Stomach (tissue), 9 donors: Measurements from ENCODE around the gene SLC18A2. TPM values are rescaled to one million over a fixed set of nuclear protein-coding genes. Genes with fewer than 3 reads are reported as not detected.
"Not testable (repeated sequence)": the region's sequence is repeated elsewhere in the genome, so short reads cannot be mapped to it uniquely, and the experiment has no call there.

Experiments used
- DNase-seq, 2 donors: peaks; one replicate each; pipeline versions ENCODE4 v3.0.0 to v3.0.0-alpha.2; 2013 to 2019
- H3K27ac ChIP-seq, 5 donors: fragments of 200-600 bp in 4 of 5; sonication (generic) in 4 of 5; one replicate each; pipeline ENCODE4 v1.5.1; 2013 to 2019; ENCODE audit warnings: mild to moderate bottlenecking in 1 of 5, moderate library complexity in 1 of 5
- H3K27me3 ChIP-seq, 3 donors: fragments of 200-600 bp; sonication (generic); one replicate each; pipeline ENCODE4 v1.5.1; 2017 to 2019; ENCODE audit warnings: mixed run types in 1 of 3
- H3K36me3 ChIP-seq, 4 donors: fragments of 200-600 bp; sonication (generic); 1 replicate in 3 of 4; 2 replicates in 1 of 4; pipeline ENCODE4 v1.5.1; 2016 to 2019
- H3K4me1 ChIP-seq, 4 donors: fragments of 200-600 bp; sonication (generic); one replicate each; pipeline ENCODE4 v1.5.1; 2016 to 2019
- H3K4me3 ChIP-seq, 4 donors: fragments of 200-600 bp; sonication (generic) in 3 of 4; one replicate each; pipeline ENCODE4 v1.5.1; 2016 to 2019; ENCODE audit warnings: mild to moderate bottlenecking in 1 of 4
- H3K9me3 ChIP-seq, 4 donors: fragments of 200-600 bp; sonication (generic); one replicate each; pipeline ENCODE4 v1.5.1; 2016 to 2019
- EP300 ChIP-seq: sonication (generic); formaldehyde crosslinking; IDR thresholded peaks from one replicate; pipeline ENCODE4 v1.6.1; 2017; ENCODE audit warnings: antibody characterized with exemption
- POLR2A ChIP-seq, 4 donors: fragments of 450-650 bp; IDR thresholded peaks; one replicate each; pipeline ENCODE4 v1.6.1; 2016; ENCODE audit warnings: antibody characterized with exemption in 4 of 4, control low read depth in 2 of 4, mild to moderate bottlenecking in 1 of 4, moderate library complexity in 1 of 4
- POLR2AphosphoS5 ChIP-seq, 3 donors: sonication (generic); formaldehyde crosslinking; IDR thresholded peaks; one replicate each; pipeline ENCODE4 v1.6.1; 2016; ENCODE audit warnings: antibody characterized with exemption in 3 of 3
- WGBS, 5 donors: extraction: QIAGEN DNeasy Blood & Tissue Kit in 3 of 5; methylation state at CpG; one replicate each; pipeline versions ENCODE4 v1.1.5 to v1.1.7; 2013 to 2018; 5-methylcytosine and 5-hydroxymethylcytosine counted together
- intact Hi-C: fragments of 100-400 bp; cut with DNase I; formaldehyde crosslinking; loops from one replicate; pipeline ENCODE4 v1.15.1; 2023; ENCODE audit warnings: low total_unique reads
- polyA plus RNA-seq, 3 donors: library from polyadenylated mRNA; stranded (reverse); fragments of 200-250 nt; gene quantifications; one replicate each; pipeline ENCODE4 v1.2.3, GENCODE V29; 2013
- total RNA-seq, 5 donors: library from RNA; depleted of rRNA; stranded (reverse); fragments of >200 nt; gene quantifications; one replicate each; pipeline versions ENCODE4 v1.1.0 to v1.2.3, GENCODE V29; 2014 to 2016
- TF ChIP-seq, protein P1 (sequence below), 7 experiments: fragments of 450-650 bp in 4 of 7; fragments of 200-600 bp in 3 of 7; sonication (generic) in 3 of 7; IDR thresholded peaks; one replicate each; pipeline ENCODE4 v1.5.1; 2016 to 2019; ENCODE audit warnings: antibody characterized with exemption in 7 of 7, control low read depth in 2 of 7, mild to moderate bottlenecking in 1 of 7
- donor health status: healthy with polysubstance abuse.
- donor health status: Bipolar disorder and iron deficiency.
- donor health status: healthy.

SLC18A2 gene
- total and polyA plus RNA-seq, 8 donors: 0.43 to 49.6 (median 2.3) TPM; not detected in 1

- no peak for DNase-seq
- Histone ChIP-seq H3K27me3 (no peaks in the 10 kb centered on the region), H3K9me3 (no peaks in the 10 kb centered on the region), H3K4me3 (no peak overlapping the region), H3K36me3 (no peaks in the 10 kb centered on the region), H3K4me1 (no peaks in the 10 kb centered on the region), H3K27ac (no peak overlapping the region)
- TF ChIP-seq, protein P1, sequence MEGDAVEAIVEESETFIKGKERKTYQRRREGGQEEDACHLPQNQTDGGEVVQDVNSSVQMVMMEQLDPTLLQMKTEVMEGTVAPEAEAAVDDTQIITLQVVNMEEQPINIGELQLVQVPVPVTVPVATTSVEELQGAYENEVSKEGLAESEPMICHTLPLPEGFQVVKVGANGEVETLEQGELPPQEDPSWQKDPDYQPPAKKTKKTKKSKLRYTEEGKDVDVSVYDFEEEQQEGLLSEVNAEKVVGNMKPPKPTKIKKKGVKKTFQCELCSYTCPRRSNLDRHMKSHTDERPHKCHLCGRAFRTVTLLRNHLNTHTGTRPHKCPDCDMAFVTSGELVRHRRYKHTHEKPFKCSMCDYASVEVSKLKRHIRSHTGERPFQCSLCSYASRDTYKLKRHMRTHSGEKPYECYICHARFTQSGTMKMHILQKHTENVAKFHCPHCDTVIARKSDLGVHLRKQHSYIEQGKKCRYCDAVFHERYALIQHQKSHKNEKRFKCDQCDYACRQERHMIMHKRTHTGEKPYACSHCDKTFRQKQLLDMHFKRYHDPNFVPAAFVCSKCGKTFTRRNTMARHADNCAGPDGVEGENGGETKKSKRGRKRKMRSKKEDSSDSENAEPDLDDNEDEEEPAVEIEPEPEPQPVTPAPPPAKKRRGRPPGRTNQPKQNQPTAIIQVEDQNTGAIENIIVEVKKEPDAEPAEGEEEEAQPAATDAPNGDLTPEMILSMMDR (IDR thresholded peaks at IDR 0.05): no peak
- TF ChIP-seq EP300: no peak
- no peak for TF ChIP-seq POLR2AphosphoS5 (IDR thresholded peaks at IDR 0.05)
- TF ChIP-seq POLR2A (IDR thresholded peaks at IDR 0.05): no peak
- 82 to 93% (median 88%) methylated on average over 1 of the region's 1 CpG for WGBS, 5 donors
- intact Hi-C loops: no loop called here
Measured at GRCh38 chr10:117298219-117298618, 57.3 kb downstream of the SLC18A2 start.

- intact Hi-C loops: no loop called here
- no peak for TF ChIP-seq EP300
- TF ChIP-seq, protein P1 (IDR thresholded peaks at IDR 0.05): no peak
- TF ChIP-seq POLR2A (IDR thresholded peaks at IDR 0.05): no peak
Measured at GRCh38 chr10:117299435-117299834, 58.5 kb downstream of the SLC18A2 start.

GRCh38 chr10:117300671-117301070 is 59.8 kb downstream of the SLC18A2 start:
- peaks cover 0 to 6% (median 0%) of the 10 kb centered on the region in 4 donors for H3K9me3 ChIP-seq
- 89 to 100% (median 98%) methylated on average over 1 of the region's 1 CpG for WGBS, 5 donors

More at GRCh38 chr10:117299435-117299834, 58.5 kb downstream of the SLC18A2 start:
- Histone ChIP-seq H3K4me3 (no peak overlapping the region), H3K27ac (no peak overlapping the region), H3K27me3 (no peaks in the 10 kb centered on the region), H3K4me1 (no peaks in the 10 kb centered on the region), H3K9me3 (peaks cover 0 to 6% (median 0%) of the 10 kb centered on the region in 4 donors), H3K36me3 (peaks cover 0 to 11% (median 0%) of the 10 kb centered on the region in 4 donors)
- DNase-seq: no peak

DNA sequence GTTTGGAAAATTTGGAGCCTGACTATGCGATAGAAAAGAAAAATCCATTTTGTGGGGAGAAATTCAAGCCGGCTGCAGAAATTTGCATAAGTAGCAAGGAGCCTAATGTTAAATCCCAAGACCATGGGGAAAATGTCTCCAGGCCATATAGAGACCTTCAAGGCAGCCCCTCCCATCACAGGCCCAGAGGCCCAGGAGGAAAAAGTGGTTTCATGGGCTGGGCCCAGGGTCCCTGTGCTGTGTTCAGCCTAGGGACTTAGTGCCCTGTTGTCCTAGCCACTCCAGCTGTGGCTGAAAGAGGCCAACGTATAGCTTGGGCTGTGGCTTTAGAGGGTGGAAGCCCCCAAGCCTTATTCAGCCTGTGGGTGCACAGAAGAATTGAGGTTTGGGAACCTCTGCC is 62.5 kb downstream of the SLC18A2 start:
- H3K27me3 ChIP-seq, H3K9me3 ChIP-seq, intact Hi-C loops, DNase-seq, H3K4me1 ChIP-seq, H3K27ac ChIP-seq, H3K4me3 ChIP-seq: not testable (repeated sequence)
- peaks cover 0 to 11% (median 0%) of the 10 kb centered on the region in 4 donors for H3K36me3 ChIP-seq
- WGBS, 5 donors: 93 to 100% (median 97%) methylated on average over 3 of the region's 3 CpGs

More at GRCh38 chr10:117300671-117301070, 59.8 kb downstream of the SLC18A2 start:
- intact Hi-C loops: no loop called here
- H3K27me3 ChIP-seq: no peaks in the 10 kb centered on the region
- no peaks in the 10 kb centered on the region for H3K4me1 ChIP-seq
- no peak overlapping the region for H3K4me3 ChIP-seq
- TF ChIP-seq POLR2AphosphoS5 (IDR thresholded peaks at IDR 0.05): no peak
- TF ChIP-seq, protein P1 (IDR thresholded peaks at IDR 0.05): no peak
- no peak for TF ChIP-seq POLR2A (IDR thresholded peaks at IDR 0.05)
- TF ChIP-seq EP300: no peak
- H3K36me3 ChIP-seq: peaks cover 0 to 11% (median 0%) of the 10 kb centered on the region in 4 donors
- DNase-seq: no peak
- no peak overlapping the region for H3K27ac ChIP-seq

DNA sequence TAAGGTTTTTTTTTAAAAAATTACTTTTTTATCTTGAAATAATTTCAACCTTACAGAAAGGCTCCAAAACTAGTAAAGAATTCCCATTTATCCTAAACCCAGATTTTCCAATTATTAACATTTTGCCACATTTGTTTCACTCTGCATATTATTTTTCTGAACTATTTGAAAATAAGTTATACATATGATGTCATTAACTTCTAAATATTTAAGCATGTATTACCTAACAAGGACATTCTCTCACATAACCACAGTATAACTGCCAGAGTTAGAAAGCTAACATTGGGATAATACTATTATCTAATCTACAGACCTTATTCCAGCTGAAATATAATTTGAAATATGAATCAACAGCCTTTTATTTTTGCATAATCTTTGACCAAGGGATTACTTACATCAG is 65.8 kb downstream of the SLC18A2 start:
- Histone ChIP-seq H3K27me3 (no peaks in the 10 kb centered on the region), H3K27ac (no peak overlapping the region), H3K36me3 (peaks cover 0 to 14% (median 3%) of the 10 kb centered on the region in 4 donors), H3K4me3 (no peak overlapping the region), H3K4me1 (no peaks in the 10 kb centered on the region), H3K9me3 (peaks cover 0 to 6% (median 0%) of the 10 kb centered on the region in 4 donors)
- intact Hi-C loops: no loop called here
- no peak for TF ChIP-seq POLR2AphosphoS5 (IDR thresholded peaks at IDR 0.05)
- TF ChIP-seq EP300: no peak
- TF ChIP-seq POLR2A (IDR thresholded peaks at IDR 0.05): no peak
- no peak for DNase-seq
